IMR-90 (cell line): Measurements from ENCODE around the gene LLCFC1. TPM values are rescaled to one million over a fixed set of nuclear protein-coding genes. Genes with fewer than 3 reads are reported as not detected.

Source experiments
- ATAC-seq: fragments of 200-7000 bp; cut with Tn5 transposase; 2 replicates; pipeline ENCODE4 v1.9.1; 2020; ENCODE audit warnings: low read depth, mild to moderate bottlenecking, moderate library complexity
- BruUV-seq: library from RNA; stranded (reverse); fragments of 400-500 nt; replicated peaks from 2 replicates; lab custom pipeline; 2021; lab: Mats Ljungman, UMichigan
- CTCF ChIA-PET: fragments of 300-600 bp; formaldehyde crosslinking; extraction: SDS; loops from one replicate; lab custom pipeline; 2021; ENCODE audit warnings: antibody characterized with exemption; lab: Yijun Ruan, JAX
- POLR2A ChIA-PET: fragments of 300-600 bp; sonication (Branson Sonifier 250); formaldehyde crosslinking; loops from one replicate; lab custom pipeline; 2022; ENCODE audit warnings: antibody characterized with exemption; ENCODE audit not compliant: unreplicated experiment; lab: Charles Lee
- DNase-seq: peaks from one replicate; pipeline ENCODE4 v3.0.0; 2013
- H2AFZ ChIP-seq: replicated peaks from 2 replicates; pipeline ENCODE3; 2013; ENCODE audit warnings: low read length, mild to moderate bottlenecking; ENCODE audit not compliant: poor library complexity
- H2AK5ac ChIP-seq: 2 replicates; pipeline ENCODE4 v1.6.1; 2013; ENCODE audit warnings: low read depth, low read length, inconsistent platforms
- H2AK9ac ChIP-seq: replicated peaks from 2 replicates; pipeline ENCODE3; 2013; ENCODE audit warnings: mild to moderate bottlenecking, low read depth, low read length, moderate library complexity; ENCODE audit not compliant: poor library complexity
- H2BK120ac ChIP-seq: 2 replicates; pipeline ENCODE4 v1.6.1; 2013; ENCODE audit warnings: low read depth, low read length, inconsistent platforms
- H2BK15ac ChIP-seq: 3 replicates; pipeline ENCODE4 v1.6.1; 2013; ENCODE audit warnings: low read depth, low read length, inconsistent platforms
- H2BK20ac ChIP-seq: 2 replicates; pipeline ENCODE4 v1.6.1; 2013; ENCODE audit warnings: low read depth, mild to moderate bottlenecking, inconsistent platforms, low read length, moderate library complexity
- H2BK5ac ChIP-seq: 2 replicates; pipeline ENCODE4 v1.6.1; 2013; ENCODE audit warnings: mild to moderate bottlenecking, low read depth, low read length, inconsistent platforms; ENCODE audit not compliant: poor library complexity, severe bottlenecking
- H3K14ac ChIP-seq: replicated peaks from 2 replicates; pipeline ENCODE4 v1.6.1; 2013; ENCODE audit warnings: low read depth, low read length, inconsistent platforms
- H3K18ac ChIP-seq: 2 replicates; pipeline ENCODE4 v1.6.1; 2013; ENCODE audit warnings: low read depth, low read length, control low read depth
- H3K23ac ChIP-seq: 2 replicates; pipeline ENCODE4 v1.6.1; 2013; ENCODE audit warnings: low read depth, low read length, inconsistent platforms
- H3K27ac ChIP-seq: 2 replicates; pipeline ENCODE4 v1.5.1; 2013; ENCODE audit warnings: mild to moderate bottlenecking, control low read depth, low read length; ENCODE audit not compliant: insufficient read depth
- H3K27me3 ChIP-seq: 2 replicates; pipeline ENCODE4 v1.6.1; 2013; ENCODE audit warnings: low read length; ENCODE audit not compliant: control insufficient read depth, insufficient read depth
- H3K36me3 ChIP-seq: 2 replicates; pipeline ENCODE4 v1.6.1; 2013; ENCODE audit warnings: low read length, mixed read lengths; ENCODE audit not compliant: control insufficient read depth, insufficient read depth
- H3K4ac ChIP-seq: 2 replicates; pipeline ENCODE4 v1.6.1; 2013; ENCODE audit warnings: low read depth, low read length, inconsistent platforms
- H3K4me1 ChIP-seq: 2 replicates; pipeline ENCODE4 v1.6.1; 2013; ENCODE audit warnings: low read length, mixed read lengths; ENCODE audit not compliant: control insufficient read depth, insufficient read depth
- H3K4me2 ChIP-seq: 2 replicates; pipeline ENCODE4 v1.6.1; 2013; ENCODE audit warnings: low read depth, mild to moderate bottlenecking, control low read depth, low read length, moderate library complexity
- H3K4me3 ChIP-seq: 2 replicates; pipeline ENCODE4 v1.5.1; 2013; ENCODE audit warnings: low read depth, mild to moderate bottlenecking, control low read depth, low read length, moderate library complexity; ENCODE audit not compliant: insufficient read depth
- H3K56ac ChIP-seq: 2 replicates; pipeline ENCODE4 v1.6.1; 2013; ENCODE audit warnings: low read length, inconsistent platforms; ENCODE audit not compliant: insufficient read depth; ENCODE audit errors: extremely low read depth
- H3K79me1 ChIP-seq, 2 experiments: 2 replicates each; pipeline ENCODE4 v1.6.1; 2013; ENCODE audit warnings: low read length in 2 of 2, inconsistent platforms in 1 of 2, low read depth in 1 of 2
- H3K9ac ChIP-seq: 2 replicates; pipeline ENCODE4 v1.6.1; 2013; ENCODE audit warnings: low read depth, low read length, control low read depth
- H3K9me1 ChIP-seq: 2 replicates; pipeline ENCODE4 v1.6.1; 2013; ENCODE audit warnings: low read length, inconsistent platforms; ENCODE audit not compliant: insufficient read depth
- H3K9me3 ChIP-seq: 2 replicates; pipeline ENCODE4 v1.6.1; 2013; ENCODE audit warnings: low read length; ENCODE audit not compliant: control insufficient read depth, insufficient read depth
- H4K20me1 ChIP-seq: 2 replicates; pipeline ENCODE4 v1.6.1; 2013; ENCODE audit warnings: low read length, inconsistent platforms; ENCODE audit not compliant: insufficient read depth
- H4K5ac ChIP-seq: 2 replicates; pipeline ENCODE4 v1.6.1; 2013; ENCODE audit warnings: mild to moderate bottlenecking, low read depth, low read length, control low read depth
- H4K8ac ChIP-seq, 2 experiments: 2 replicates each; pipeline ENCODE4 v1.6.1; 2013; ENCODE audit warnings: low read depth in 2 of 2, low read length in 2 of 2, control low read depth in 1 of 2, inconsistent platforms in 1 of 2
- H4K91ac ChIP-seq: 2 replicates; pipeline ENCODE4 v1.6.1; 2013; ENCODE audit warnings: low read depth, low read length, inconsistent platforms; ENCODE audit not compliant: insufficient read depth
- ELK1 ChIP-seq: fragments of 150-350 bp; IDR thresholded peaks from 2 replicates; pipeline ENCODE4 v1.6.1; 2016; ENCODE audit warnings: low read depth, mild to moderate bottlenecking, low read length, moderate library complexity, borderline replicate concordance
- FOS ChIP-seq: fragments of 150-350 bp; IDR thresholded peaks from 2 replicates; pipeline ENCODE4 v1.6.1; 2016; ENCODE audit warnings: low read depth, low read length
- MAZ ChIP-seq: IDR thresholded peaks from 2 replicates; pipeline ENCODE4 v1.6.1; 2012; ENCODE audit warnings: low read depth, mild to moderate bottlenecking, low read length, improper control_type of control experiment, moderate library complexity, borderline replicate concordance
- MXI1 ChIP-seq: IDR thresholded peaks from 2 replicates; pipeline ENCODE4 v1.6.1; 2012; ENCODE audit warnings: low read depth, mild to moderate bottlenecking, low read length, moderate library complexity, borderline replicate concordance
- NFE2L2 ChIP-seq: fragments of 150-350 bp; IDR thresholded peaks from 2 replicates; pipeline ENCODE4 v1.6.1; 2016; ENCODE audit warnings: low read depth, mild to moderate bottlenecking, low read length
- POLR2A ChIP-seq: IDR thresholded peaks from 2 replicates; pipeline ENCODE4 v1.6.1; 2012; ENCODE audit warnings: mild to moderate bottlenecking, low read depth, low read length
- RAD21 ChIP-seq: IDR thresholded peaks from 2 replicates; pipeline ENCODE4 v1.6.1; 2012; ENCODE audit warnings: low read length, improper control_type of control experiment
- RFX5 ChIP-seq: IDR thresholded peaks from 2 replicates; pipeline ENCODE4 v1.8.0; 2012; ENCODE audit warnings: low read depth, mild to moderate bottlenecking, low read length, moderate library complexity
- SMC3 ChIP-seq: fragments of 150-350 bp; IDR thresholded peaks from 2 replicates; pipeline ENCODE4 v1.6.1; 2016; ENCODE audit warnings: low read depth, mild to moderate bottlenecking, antibody characterized with exemption, low read length, moderate library complexity
- USF2 ChIP-seq: fragments of 150-350 bp; IDR thresholded peaks from 2 replicates; pipeline ENCODE4 v1.6.1; 2017; ENCODE audit warnings: mild to moderate bottlenecking, antibody characterized with exemption, low read length, low read depth
- WGBS, 2 experiments: methylation state at CpG; one replicate each; pipeline versions ENCODE4 v1.1.5 to v1.1.7; 2013; ENCODE audit warnings: missing lambda C conversion rate in 2 of 2; ENCODE audit not compliant: insufficient read length in 1 of 2; ENCODE audit errors: extremely low coverage in 2 of 2; 5-methylcytosine and 5-hydroxymethylcytosine counted together
- dilution Hi-C: fragments of 300-500 bp; cut with HindIII; formaldehyde crosslinking; loops from one replicate; pipeline ENCODE4 v1.14.3; 2018; ENCODE audit warnings: low sequenced_read_pairs; ENCODE audit not compliant: unreplicated experiment
- in situ Hi-C: fragments of 300-500 bp; cut with MboI; formaldehyde crosslinking; loops from 3 replicates; pipeline ENCODE4 v1.14.3; 2019; ENCODE audit warnings: low sequenced_read_pairs, inconsistent platforms, mixed read lengths
- intact Hi-C: fragments of 100-400 bp; cut with micrococcal nuclease; formaldehyde crosslinking; loops from 2 replicates; pipeline ENCODE4 v1.10.0; 2022
- polyA plus RNA-seq, 3 experiments: library from polyadenylated mRNA; depleted of rRNA; stranded (reverse); fragments of >200 nt; gene quantifications; 2 replicates each; pipeline ENCODE4 v1.2.3, GENCODE V29; 2012; ENCODE audit warnings: low replicate concordance in 1 of 3
- total RNA-seq: library from RNA; depleted of rRNA; stranded (reverse); fragments of >200 nt; gene quantifications from 2 replicates; pipeline ENCODE4 v1.2.3, GENCODE V29; 2012

The LLCFC1 gene
- total and polyA plus RNA-seq, 2 of the 4 experiments (the other 2 are of a cell fraction): not detected

GRCh38 chr7:142942746-142943145, 3.5 kb downstream of the LLCFC1 start:
- dilution Hi-C loops: no loop called here
- intact Hi-C loops: no loop called here
- H3K27ac ChIP-seq: no peak overlapping the region

More at GRCh38 chr7:142942746-142943145, 3.5 kb downstream of the LLCFC1 start:
- Histone ChIP-seq H3K9ac (no peak overlapping the region), H3K4me1 (no peaks in the 10 kb centered on the region), H2BK20ac (no peak overlapping the region), H2BK15ac (no peak overlapping the region), H3K79me1 (no peaks in the 10 kb centered on the region), H2AFZ (no peak overlapping the region), H3K36me3 (no peaks in the 10 kb centered on the region), H3K9me3 (peaks cover 14% of the 10 kb centered on the region; the same call in 1 of the 2 replicates), H3K14ac (no peak overlapping the region), H3K18ac (no peak overlapping the region), H4K20me1 (no peaks in the 10 kb centered on the region), H3K23ac (no peak overlapping the region), H3K4me3 (no peak overlapping the region), H2AK5ac (no peak overlapping the region), H2BK5ac (no peak overlapping the region), H3K4me2 (no peak overlapping the region), H4K8ac (no peak overlapping the region), H3K4ac (no peak overlapping the region), H3K27me3 (no peaks in the 10 kb centered on the region), H3K56ac (no peak overlapping the region), H2AK9ac (no peak overlapping the region), H3K9me1 (no peaks in the 10 kb centered on the region), H4K91ac (no peak overlapping the region), H2BK120ac (no peak overlapping the region), H4K5ac (no peak overlapping the region)
- WGBS, 2 experiments: 83% methylated on average over 1 of the region's 6 CpGs; no CpG with 5 or more reads in 1 of the 2 experiments
- no peak for ATAC-seq
- no peak for DNase-seq
- no TSS peak for BruUV-seq
- no peak for TF ChIP-seq SMC3
- TF ChIP-seq FOS: no peak
- no peak for TF ChIP-seq MAZ
- TF ChIP-seq USF2: no peak
- no peak for TF ChIP-seq RFX5
- no peak for TF ChIP-seq NFE2L2
- no peak for TF ChIP-seq ELK1
- no peak for TF ChIP-seq MXI1
- no peak for TF ChIP-seq RAD21
- no peak for TF ChIP-seq POLR2A
- in situ Hi-C loops: no loop called here
- CTCF ChIA-PET: no interaction called here
- POLR2A ChIA-PET: no interaction called here
